Neural cell (in vitro differentiated cells): ENCODE results near the gene FGG. TPM values are rescaled to one million over a fixed set of nuclear protein-coding genes. Genes with fewer than 3 reads are reported as not detected.

ENCODE experiments used
- H2AFZ ChIP-seq: fragments of 200-600, 300-800 bp; sonication (generic), shearing (Covaris generic); 2 replicates; pipeline ENCODE4 v1.6.0; 2014; ENCODE audit warnings: low read depth, mild to moderate bottlenecking, antibody characterized with exemption, low read length, moderate library complexity
- H3F3A ChIP-seq: fragments of 200-600 bp; shearing (Covaris generic); 2 replicates; pipeline ENCODE4 v1.6.1; 2016; ENCODE audit warnings: mild to moderate bottlenecking, moderate library complexity, mixed read lengths, antibody characterized with exemption, low read length; ENCODE audit not compliant: insufficient read depth, poor library complexity, severe bottlenecking
- H3K27ac ChIP-seq: fragments of 200-600, 300-800 bp; sonication (generic), shearing (Covaris generic); 2 replicates; pipeline ENCODE4 v1.5.1; 2014; ENCODE audit warnings: mild to moderate bottlenecking, low read length, moderate library complexity
- H3K27me3 ChIP-seq: fragments of 300-800, 200-600 bp; sonication (generic), shearing (Covaris generic); 2 replicates; pipeline ENCODE4 v1.6.0; 2014; ENCODE audit warnings: mild to moderate bottlenecking, low read depth, low read length, moderate library complexity; ENCODE audit not compliant: insufficient read depth
- H3K36me3 ChIP-seq: fragments of 300-800, 200-600 bp; sonication (generic), shearing (Covaris generic); 2 replicates; pipeline ENCODE4 v1.5.1; 2014; ENCODE audit warnings: mild to moderate bottlenecking, antibody characterized with exemption, low read length, moderate library complexity; ENCODE audit not compliant: insufficient read depth
- H3K4me2 ChIP-seq: fragments of 300-800, 200-600 bp; sonication (generic), shearing (Covaris generic); 2 replicates; pipeline ENCODE4 v1.6.0; 2014; ENCODE audit warnings: mild to moderate bottlenecking, low read length
- H3K4me3 ChIP-seq: fragments of 300-800, 200-600 bp; sonication (generic), shearing (Covaris generic); 2 replicates; pipeline ENCODE4 v1.5.1; 2014; ENCODE audit warnings: mild to moderate bottlenecking, low read length, moderate library complexity
- H3K79me2 ChIP-seq: fragments of 200-600 bp; shearing (Covaris generic); replicated peaks from 2 replicates; pipeline ENCODE4 v1.6.0; 2014; ENCODE audit warnings: mild to moderate bottlenecking, low read length, moderate library complexity; ENCODE audit not compliant: insufficient read depth
- H3K9ac ChIP-seq: fragments of 300-800, 200-600 bp; sonication (generic), shearing (Covaris generic); 2 replicates; pipeline ENCODE4 v1.6.1; 2016; ENCODE audit warnings: mild to moderate bottlenecking, low read length, mixed read lengths
- H3K9me2 ChIP-seq: fragments of 200-600 bp; shearing (Covaris generic); 2 replicates; pipeline ENCODE4 v1.6.1; 2016; ENCODE audit warnings: mild to moderate bottlenecking, low read length, mixed read lengths; ENCODE audit not compliant: insufficient read depth
- H3K9me3 ChIP-seq: fragments of 200-600, 300-800 bp; sonication (generic), shearing (Covaris generic); 2 replicates; pipeline ENCODE4 v1.6.1; 2016; ENCODE audit warnings: mild to moderate bottlenecking, mixed run types, low read length, moderate library complexity, mixed read lengths
- H4K20me1 ChIP-seq: fragments of 200-600 bp; shearing (Covaris generic); 2 replicates; pipeline ENCODE4 v1.6.1; 2016; ENCODE audit warnings: mild to moderate bottlenecking, mixed run types; ENCODE audit not compliant: insufficient read depth
- CTCF ChIP-seq: fragments of 450-650 bp; IDR thresholded peaks from 2 replicates; pipeline ENCODE4 v1.5.1; 2014; ENCODE audit warnings: antibody characterized with exemption, mild to moderate bottlenecking, moderate library complexity; ENCODE audit not compliant: poor library complexity, severe bottlenecking
- EP300 ChIP-seq: fragments of 450-650 bp; conservative IDR thresholded peaks from 2 replicates; pipeline ENCODE4 v1.6.1; 2014; ENCODE audit warnings: antibody characterized with exemption, mild to moderate bottlenecking, moderate library complexity; ENCODE audit not compliant: poor library complexity, severe bottlenecking
- EZH2 ChIP-seq: fragments of 200-600, 300-800 bp; shearing (Covaris generic), sonication (generic); IDR thresholded peaks from 2 replicates; pipeline ENCODE4 v1.6.1; 2014; ENCODE audit warnings: antibody characterized with exemption, low read length, borderline replicate concordance, mild to moderate bottlenecking; ENCODE audit not compliant: insufficient read depth, poor library complexity, severe bottlenecking
- MXI1 ChIP-seq: fragments of 450-650 bp; conservative IDR thresholded peaks from 2 replicates; pipeline ENCODE4 v1.6.1; 2014; ENCODE audit warnings: antibody characterized with exemption, mild to moderate bottlenecking; ENCODE audit not compliant: poor library complexity, severe bottlenecking
- POLR2AphosphoS5 ChIP-seq: IDR thresholded peaks from 2 replicates; pipeline ENCODE4 v1.6.1; 2012
- RAD21 ChIP-seq: fragments of 450-650 bp; conservative IDR thresholded peaks from 2 replicates; pipeline ENCODE4 v1.6.1; 2014; ENCODE audit warnings: antibody characterized with exemption, mild to moderate bottlenecking, moderate library complexity
- REST ChIP-seq: IDR thresholded peaks from 2 replicates; pipeline ENCODE4 v1.6.1; 2012; ENCODE audit warnings: borderline replicate concordance
- SMC3 ChIP-seq: fragments of 450-650 bp; conservative IDR thresholded peaks from 2 replicates; pipeline ENCODE4 v1.6.1; 2014; ENCODE audit warnings: antibody characterized with exemption, mild to moderate bottlenecking, moderate library complexity; ENCODE audit not compliant: poor library complexity
- TAF1 ChIP-seq: IDR thresholded peaks from 2 replicates; pipeline ENCODE4 v1.6.1; 2012; ENCODE audit warnings: low read depth
- polyA plus RNA-seq: library from polyadenylated mRNA; depleted of rRNA; stranded (reverse); fragments of >200 nt; gene quantifications from 2 replicates; pipeline ENCODE4 v1.2.3, GENCODE V29; 2014

Gene FGG
- polyA plus RNA-seq, 1 donor from 2014 or later: not detected

- H3K27me3 ChIP-seq: no peaks in the 10 kb centered on the region
- no peaks in the 10 kb centered on the region for H3K36me3 ChIP-seq
- no peaks in the 10 kb centered on the region for H3K79me2 ChIP-seq
- no peak overlapping the region for H3K9ac ChIP-seq
- TF ChIP-seq MXI1 (no peak), RAD21 (no peak), TAF1 (no peak), REST (no peak), EZH2 (no peak), CTCF (no peak), POLR2AphosphoS5 (no peak), SMC3 (no peak), EP300 (no peak)
- H3K27ac ChIP-seq: no peak overlapping the region
- no peaks in the 10 kb centered on the region for H4K20me1 ChIP-seq
- H3K9me3 ChIP-seq: no peaks in the 10 kb centered on the region
- H3F3A ChIP-seq: no peaks in the 10 kb centered on the region
- no peak overlapping the region for H2AFZ ChIP-seq
- no peaks in the 10 kb centered on the region for H3K9me2 ChIP-seq
- H3K4me2 ChIP-seq: no peak overlapping the region
- no peak overlapping the region for H3K4me3 ChIP-seq
Measured at GRCh38 chr4:154579927-154580326, 32.5 kb downstream of the FGG start.

GRCh38 chr4:154578919-154579318 is 33.5 kb downstream of the FGG start:
- Histone ChIP-seq H3K79me2 (no peaks in the 10 kb centered on the region), H4K20me1 (no peaks in the 10 kb centered on the region), H3K4me3 (no peak overlapping the region), H3K27ac (no peak overlapping the region), H3K9ac (no peak overlapping the region), H3K4me2 (no peak overlapping the region), H3K36me3 (no peaks in the 10 kb centered on the region), H3K9me2 (no peaks in the 10 kb centered on the region), H2AFZ (no peak overlapping the region), H3F3A (no peaks in the 10 kb centered on the region), H3K9me3 (no peaks in the 10 kb centered on the region), H3K27me3 (no peaks in the 10 kb centered on the region)
- TF ChIP-seq REST: no peak
